MCF 10A (cell line): ENCODE results near the gene GDF2. TPM values are rescaled to one million over a fixed set of nuclear protein-coding genes. Genes with fewer than 3 reads are reported as not detected.

Experiments
- BruUV-seq: library from RNA; stranded (reverse); fragments of 400-500 nt; replicated peaks from 2 replicates; lab custom pipeline; 2021; lab: Mats Ljungman, UMichigan
- CTCF ChIA-PET: fragments of 300-600 bp; sonication (Branson Sonifier 250); formaldehyde crosslinking; extraction: SDS; loops from one replicate; lab custom pipeline; 2021; ENCODE audit warnings: antibody characterized with exemption, inconsistent platforms; lab: Yijun Ruan, JAX
- POLR2A ChIA-PET: fragments of 300-600, 350-650 bp; sonication (Branson Sonifier 250); formaldehyde crosslinking; extraction: SDS; loops from one replicate; lab custom pipeline; 2020; ENCODE audit warnings: antibody characterized with exemption, inconsistent platforms; lab: Yijun Ruan, JAX
- DNase-seq: peaks from one replicate; pipeline ENCODE4 v3.0.0-alpha.2; 2018; ENCODE audit not compliant: unreplicated experiment
- H3K27ac Mint-ChIP-seq: one replicate; pipeline ENCODE4 v1.8.0; 2022; ENCODE audit warnings: mild to moderate bottlenecking, low read depth, mixed read lengths; ENCODE audit not compliant: unreplicated experiment
- H3K27me3 Mint-ChIP-seq: one replicate; pipeline ENCODE4 v1.8.0; 2022; ENCODE audit warnings: mixed read lengths; ENCODE audit not compliant: insufficient read depth, unreplicated experiment
- H3K36me3 Mint-ChIP-seq: one replicate; pipeline ENCODE4 v1.8.0; 2022; ENCODE audit warnings: mild to moderate bottlenecking, moderate library complexity, mixed read lengths; ENCODE audit not compliant: insufficient read depth, unreplicated experiment
- H3K4me1 Mint-ChIP-seq: one replicate; pipeline ENCODE4 v1.8.0; 2022; ENCODE audit warnings: mixed read lengths; ENCODE audit not compliant: insufficient read depth, unreplicated experiment
- H3K4me3 Mint-ChIP-seq: one replicate; pipeline ENCODE4 v1.8.0; 2022; ENCODE audit warnings: mild to moderate bottlenecking, moderate library complexity, mixed read lengths; ENCODE audit not compliant: unreplicated experiment
- H3K9me3 Mint-ChIP-seq: one replicate; pipeline ENCODE4 v1.8.0; 2022; ENCODE audit warnings: mixed read lengths; ENCODE audit not compliant: unreplicated experiment
- CTCF ChIP-seq: fragments of 200-600 bp; IDR thresholded peaks from one replicate; pipeline ENCODE4 v1.8.0; 2022; ENCODE audit warnings: antibody characterized with exemption, mild to moderate bottlenecking; ENCODE audit not compliant: unreplicated experiment
- intact Hi-C: fragments of 100-400 bp; cut with micrococcal nuclease; formaldehyde crosslinking; loops from 2 replicates; pipeline ENCODE4 v1.14.1; 2022
- total RNA-seq: library from RNA; stranded (reverse); gene quantifications from 2 replicates; pipeline ENCODE4 v1.2.3, GENCODE V29; 2022

The GDF2 gene
- total RNA-seq, 1 experiment from 2014 or later = not detected

- DNase-seq = no peak
- no TSS peak for BruUV-seq
- POLR2A ChIA-PET = interaction anchor here (0.6 to 1.2 kb wide), 3 partner anchors 20 to 975 kb away, joined by 3 to 4 read pairs (median 3); no protein-coding TSS in a partner anchor
- intact Hi-C loops = no loop called here
- peaks cover 37% of the 10 kb centered on the region for H3K27me3 Mint-ChIP-seq
- peaks cover 8% of the 10 kb centered on the region for H3K4me1 Mint-ChIP-seq
- H3K27ac Mint-ChIP-seq = no peak overlapping the region
- CTCF ChIA-PET = interaction anchor here (0.7 to 6.3 kb wide), 4 partner anchors 10 to 351 kb away, joined by 3 to 48 read pairs (median 5); no protein-coding TSS in a partner anchor
- no peaks in the 10 kb centered on the region for H3K9me3 Mint-ChIP-seq
- no peaks in the 10 kb centered on the region for H3K36me3 Mint-ChIP-seq
- no peak for TF ChIP-seq CTCF
- H3K4me3 Mint-ChIP-seq = no peak overlapping the region
Observed at GRCh38 chr10:47374611-47375536, 52.6 kb downstream of the GDF2 start.

DNA sequence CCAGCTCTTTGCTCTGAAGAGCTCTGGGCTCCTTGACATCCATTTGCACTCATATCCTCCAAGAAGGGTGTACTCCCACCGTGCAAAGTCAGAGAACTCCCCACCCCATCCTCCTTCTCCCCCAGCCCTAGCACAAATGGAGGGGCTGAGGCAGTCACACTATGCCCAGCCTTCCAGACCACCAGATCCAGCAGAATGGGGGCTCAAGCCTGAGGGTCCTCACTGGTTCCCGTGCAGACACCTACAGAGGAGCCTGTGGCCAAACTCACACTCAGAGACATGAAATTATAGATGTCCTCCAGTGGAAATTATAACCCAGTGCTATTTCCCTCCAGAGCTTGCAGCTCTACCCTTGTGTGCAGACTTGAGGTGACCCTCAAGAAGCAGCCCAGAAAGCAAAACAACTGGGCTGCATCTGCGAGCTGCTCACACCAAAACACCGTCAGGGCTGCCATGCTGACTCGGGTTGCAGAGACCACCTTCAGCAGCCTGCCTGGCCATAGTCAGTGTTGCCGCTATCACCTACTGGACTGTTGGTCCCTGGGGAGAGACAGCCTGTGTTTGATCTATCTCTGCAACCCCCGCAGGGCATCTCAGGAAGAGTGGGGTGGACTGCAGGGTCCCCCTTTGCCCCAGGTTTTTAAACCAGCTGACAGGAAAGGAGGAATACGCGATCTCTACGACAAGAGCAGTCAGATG, 54.4 kb downstream of the GDF2 start:
- Mint-ChIP-seq H3K36me3 (no peaks in the 10 kb centered on the region), H3K27ac (no peak overlapping the region), H3K4me1 (peaks cover 8% of the 10 kb centered on the region), H3K4me3 (no peak overlapping the region), H3K9me3 (no peaks in the 10 kb centered on the region), H3K27me3 (peaks cover 52% of the 10 kb centered on the region)
- no TSS peak for BruUV-seq
- ChIA-PET POLR2A (interaction anchor here (1.2 to 2.1 kb wide), 3 partner anchors 8 to 19 kb away, joined by 3 to 10 read pairs (median 6); no protein-coding TSS in a partner anchor), CTCF (interaction anchor here (0.5 to 2.2 kb wide), 8 partner anchors 13 to 1231 kb away, joined by 3 to 6 read pairs (median 4); no protein-coding TSS in a partner anchor)
- no peak for DNase-seq
- no peak for TF ChIP-seq CTCF
- intact Hi-C loops = no loop called here

Other genes starting within 250 kb of the GDF2 start
- gene GDF10, start 22.3 kb upstream of the GDF2 start, total RNA-seq = not detected in 2 replicates
- gene RBP3, start 25.9 kb downstream of the GDF2 start, total RNA-seq = not detected in 2 replicates
- gene ZNF488, start 61.8 kb downstream of the GDF2 start, total RNA-seq = 0.12 TPM in 2 replicates
- 47.3 and 103 TPM in 2 replicates for gene ANXA8, start 161.7 kb downstream of the GDF2 start, total RNA-seq
- gene FAM25G, start 169.2 kb downstream of the GDF2 start, total RNA-seq = not detected in 2 replicates
- 15.6 and 16.3 TPM in 2 replicates for gene AGAP9, start 201.2 kb downstream of the GDF2 start, total RNA-seq